GM21576 (cell line): ENCODE measurements around the gene L3MBTL4.

Experiments
- ATAC-seq: cut with Tn5 transposase; IDR thresholded peaks from one replicate; pipeline ENCODE4 v1.9.1; 2021; ENCODE audit warnings: mild to moderate bottlenecking, moderate library complexity; ENCODE audit not compliant: unreplicated experiment

L3MBTL4 gene

GRCh38 chr18:6001867-6002266, 412.8 kb downstream of the L3MBTL4 start:
- no peak for ATAC-seq

- peak; percentile 95 for ATAC-seq
Observed at GRCh38 chr18:5998907-5999306, 415.8 kb downstream of the L3MBTL4 start.

DNA sequence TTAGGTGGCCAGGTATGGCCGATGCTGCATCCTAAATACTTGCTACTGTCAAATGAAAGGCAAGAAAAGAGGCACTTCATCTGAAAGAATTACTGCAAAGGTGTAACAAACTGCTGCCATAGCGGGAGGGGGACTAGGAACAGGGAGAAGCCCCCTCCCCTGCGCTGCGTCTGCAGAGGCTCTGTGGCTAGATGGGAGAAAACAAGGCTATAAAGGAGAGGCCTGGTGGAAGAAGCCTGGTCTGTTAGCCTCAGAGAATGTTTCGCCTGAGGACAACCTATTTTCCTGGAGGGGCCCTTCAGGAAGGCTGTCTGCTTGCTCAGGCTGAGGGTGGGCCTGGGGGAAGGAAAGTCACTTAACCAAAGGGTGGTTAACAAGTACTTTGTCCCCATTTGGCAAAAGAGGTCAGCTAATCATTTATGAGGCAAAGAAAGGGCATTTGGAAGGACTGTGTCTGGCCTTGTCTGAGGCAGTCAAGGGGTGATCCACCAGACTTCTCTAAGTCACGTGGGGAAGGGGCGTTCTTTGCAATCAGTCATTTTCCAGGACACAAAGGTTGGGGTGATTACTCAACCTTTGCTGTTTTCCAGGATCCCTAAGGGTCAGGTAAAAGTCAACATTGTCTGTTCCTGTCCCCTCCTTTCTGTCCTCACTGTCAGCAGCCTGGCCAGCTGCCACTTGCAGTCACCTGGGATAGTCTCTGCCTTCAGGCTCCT, 416.4 kb downstream of the L3MBTL4 start:
- peak; percentile 15 for ATAC-seq

DNA sequence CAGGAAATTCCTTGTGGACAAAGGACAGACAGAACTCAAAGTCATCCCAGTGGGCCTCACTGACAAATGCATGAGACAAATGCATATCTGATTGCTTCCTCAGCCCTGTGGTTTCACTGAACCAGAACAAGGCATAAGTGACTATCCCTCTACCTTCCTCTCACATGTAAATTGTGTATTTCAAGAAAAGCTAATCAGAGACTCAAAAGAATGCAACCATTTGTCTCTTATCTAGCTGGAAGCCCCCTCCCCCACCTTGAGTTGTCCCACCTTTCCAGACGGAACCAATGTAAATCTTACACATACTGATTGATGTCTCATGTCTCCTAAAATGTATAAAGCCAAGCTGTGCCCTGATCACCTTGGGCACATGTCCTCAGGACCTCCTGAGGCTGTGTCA, 417.4 kb downstream of the L3MBTL4 start:
- ATAC-seq = no peak

DNA sequence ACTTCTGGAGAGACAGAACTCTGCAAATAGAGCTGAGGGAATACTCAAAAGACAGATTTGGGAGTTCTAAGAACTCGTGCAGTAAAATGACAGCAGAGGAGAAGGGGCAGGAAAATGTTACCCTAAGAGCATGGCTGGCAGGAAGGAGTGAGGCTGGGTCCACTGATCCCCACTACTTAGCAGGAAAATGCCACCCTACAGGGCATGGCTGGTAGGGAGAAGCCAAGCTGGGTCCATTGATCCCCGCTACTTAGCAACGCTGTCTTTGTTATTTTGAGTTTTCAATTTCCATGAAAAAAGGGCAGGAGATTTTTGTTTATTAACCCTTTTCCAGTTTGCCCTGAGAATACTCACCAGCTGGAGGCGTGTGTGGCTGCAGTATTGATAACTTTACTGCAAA, 419.1 kb downstream of the L3MBTL4 start:
- ATAC-seq = no peak

DNA sequence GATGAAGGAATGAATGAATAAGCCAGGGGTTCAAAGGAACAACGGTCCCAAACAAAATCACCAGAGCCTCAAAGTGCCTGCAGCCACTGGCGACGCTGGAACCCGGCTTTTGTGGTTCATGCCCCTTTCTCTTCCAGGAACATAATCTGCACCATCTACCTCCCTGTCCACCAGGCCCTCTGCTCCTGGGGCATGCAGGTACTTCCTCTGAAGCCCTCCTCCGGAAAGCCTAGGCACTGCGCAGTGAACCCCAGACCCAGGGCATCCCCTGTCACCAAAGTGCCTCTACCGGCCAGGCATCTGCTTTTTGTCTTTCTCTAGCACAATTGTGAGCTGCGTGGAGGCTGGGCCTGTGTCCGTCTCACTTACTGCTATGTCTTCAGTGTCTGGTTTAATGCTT, 420.8 kb downstream of the L3MBTL4 start:
- ATAC-seq = no peak

GRCh38 chr18:5992381-5992780, 422.3 kb downstream of the L3MBTL4 start:
- ATAC-seq = no peak

- ATAC-seq = no peak
Observed at GRCh38 chr18:5987249-5987648, 427.5 kb downstream of the L3MBTL4 start.

GRCh38 chr18:5986257-5986931, 428.3 kb downstream of the L3MBTL4 start:
- no peak for ATAC-seq

DNA sequence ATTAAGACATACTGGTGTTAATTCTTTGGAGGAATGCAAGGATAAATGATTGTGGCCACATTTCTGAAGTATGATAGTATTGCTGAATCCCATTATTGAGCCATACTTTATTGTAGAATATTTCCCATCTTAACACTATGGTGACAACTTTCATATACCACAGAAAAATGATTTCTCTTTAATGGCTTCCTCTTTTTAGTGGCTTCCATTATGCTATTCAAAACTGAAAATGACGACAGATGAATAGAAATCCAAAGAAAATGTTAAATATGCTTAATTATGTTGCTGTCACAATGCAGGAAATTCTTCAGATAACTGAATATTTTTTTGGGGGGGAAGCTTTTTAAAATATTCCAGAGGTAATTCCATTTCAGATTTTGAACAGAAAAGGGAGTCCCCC, 430.5 kb downstream of the L3MBTL4 start:
- ATAC-seq = no peak

- no peak for ATAC-seq
Observed at GRCh38 chr18:5983488-5983887, 431.2 kb downstream of the L3MBTL4 start.

GRCh38 chr18:5982332-5982731, 432.4 kb downstream of the L3MBTL4 start:
- ATAC-seq = peak; percentile 53

DNA sequence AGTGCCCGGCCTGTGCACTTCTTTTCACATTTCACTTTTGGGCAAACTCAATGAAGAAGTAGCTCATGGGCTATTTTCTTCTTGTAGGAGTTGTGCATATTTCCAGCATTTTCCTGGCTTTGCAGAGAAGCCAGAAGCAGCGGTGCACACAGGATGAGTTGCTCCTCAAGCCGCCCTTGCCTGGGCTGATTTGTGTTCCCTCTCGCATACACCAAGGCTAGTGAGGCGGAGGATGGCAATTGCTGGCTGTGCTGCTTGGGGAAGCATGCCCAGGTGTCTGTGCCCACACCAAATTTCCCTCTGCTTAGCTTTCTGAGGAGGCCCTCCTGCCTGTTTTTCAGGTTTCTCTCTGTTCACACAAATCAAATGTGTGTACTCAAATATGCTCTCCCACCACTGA, 434.0 kb downstream of the L3MBTL4 start:
- ATAC-seq = no peak

- ATAC-seq = peak; percentile 55
Observed at GRCh38 chr18:5979971-5980457, 434.7 kb downstream of the L3MBTL4 start.

DNA sequence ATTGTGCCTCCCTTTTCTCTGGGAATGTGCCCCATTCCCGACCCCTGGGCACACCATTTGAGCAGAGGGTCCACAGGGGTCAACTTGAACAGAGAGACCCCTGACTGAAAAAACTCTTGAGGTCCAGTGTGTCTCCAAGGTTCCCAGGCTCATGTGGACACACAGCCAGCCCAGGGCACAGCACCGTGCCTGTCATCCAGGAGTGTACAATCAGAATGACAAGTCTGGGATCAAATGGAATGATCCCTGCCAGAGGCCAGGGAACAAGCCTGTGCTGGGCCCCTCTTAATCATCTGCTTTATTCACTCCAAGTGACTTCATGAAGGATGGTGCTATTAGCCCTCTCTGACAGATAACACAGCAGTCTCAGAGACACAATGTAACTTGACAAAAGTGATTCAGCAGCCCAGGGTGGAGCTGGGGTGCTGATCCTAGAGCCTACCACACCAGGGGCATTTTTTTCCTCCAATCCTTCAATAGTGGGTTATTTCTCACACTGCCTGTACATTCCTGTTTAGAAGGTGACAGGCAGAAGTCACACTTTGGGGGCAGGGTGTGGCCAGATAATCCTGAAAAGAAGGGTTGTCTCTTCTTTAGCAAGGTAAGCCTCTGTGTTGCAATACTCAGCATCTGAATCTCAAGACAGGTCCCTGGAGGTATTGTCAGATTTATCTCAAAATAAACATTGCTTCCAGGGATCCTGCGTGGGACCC, 435.4 kb downstream of the L3MBTL4 start:
- ATAC-seq = no peak

GRCh38 chr18:5977022-5977421, 437.7 kb downstream of the L3MBTL4 start:
- no peak for ATAC-seq

DNA sequence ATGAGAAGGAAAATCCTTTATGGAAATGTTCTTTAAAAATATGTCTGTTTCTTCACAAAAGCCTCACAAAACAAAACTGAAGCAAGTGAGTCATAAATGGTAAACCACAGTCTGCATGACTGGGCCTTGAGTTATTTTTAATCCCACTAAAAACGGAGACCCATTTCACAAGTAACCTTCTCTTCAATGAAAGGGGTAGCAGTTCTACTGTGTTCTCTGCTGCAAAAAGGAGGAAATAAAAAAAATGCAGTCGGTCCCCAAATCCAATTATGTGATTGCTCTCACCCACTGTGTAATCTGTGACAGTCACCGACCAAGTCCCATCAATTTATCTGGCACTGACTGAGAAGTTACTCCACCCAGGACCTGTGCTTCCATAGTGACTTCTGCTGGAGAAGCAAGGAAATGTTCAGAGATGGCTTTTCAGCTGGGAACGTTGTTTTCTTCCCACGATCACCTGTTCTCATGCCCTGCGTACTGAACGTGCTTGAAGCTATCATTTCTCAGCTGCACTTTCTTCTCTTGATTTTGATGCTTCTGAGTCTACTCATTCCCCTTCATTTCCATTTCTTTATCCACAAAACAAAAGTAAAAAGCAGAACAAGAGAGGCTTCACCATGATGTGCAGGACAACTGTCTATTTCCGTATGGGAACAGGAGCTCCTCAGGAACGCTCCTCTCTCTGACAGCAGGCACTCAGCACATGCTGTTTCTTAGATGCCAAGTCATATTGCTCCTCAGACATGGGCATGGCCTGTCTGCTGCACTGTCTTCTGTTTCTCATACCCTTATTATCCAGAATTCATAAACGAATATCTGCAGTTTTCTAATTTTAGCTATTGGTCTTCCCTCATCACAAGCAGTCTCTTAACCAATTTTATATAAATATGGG, 439.4 kb downstream of the L3MBTL4 start:
- ATAC-seq = peak; percentile 65

DNA sequence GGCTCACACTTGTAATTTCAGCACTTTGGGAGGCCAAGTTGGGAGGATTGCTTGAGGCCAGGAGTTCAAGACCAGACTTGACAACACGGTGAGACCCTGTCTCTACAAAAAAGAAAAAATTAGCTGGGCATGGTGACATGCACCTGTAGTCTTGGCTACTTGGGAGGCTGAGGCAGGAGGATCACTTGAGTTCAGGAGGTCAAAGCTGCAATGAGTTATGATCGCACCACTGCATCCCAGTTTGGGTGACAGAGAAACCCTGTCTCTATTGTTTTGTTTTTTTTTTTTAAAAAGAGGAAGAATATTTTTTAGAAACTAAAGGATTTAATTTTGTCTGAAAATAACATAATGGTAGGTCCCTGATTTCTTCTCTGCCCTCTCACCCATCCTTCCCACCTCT, 440.0 kb downstream of the L3MBTL4 start:
- ATAC-seq = no peak

- no peak for ATAC-seq
Observed at GRCh38 chr18:5973099-5973498, 441.6 kb downstream of the L3MBTL4 start.

- ATAC-seq = peak; percentile 46
Observed at GRCh38 chr18:5972298-5972697, 442.4 kb downstream of the L3MBTL4 start.

- no peak for ATAC-seq
Observed at GRCh38 chr18:5969989-5970403, 444.7 kb downstream of the L3MBTL4 start.
